Measurements from ENCODE around the gene NF2. TPM values are rescaled to one million over a fixed set of nuclear protein-coding genes. Genes with fewer than 3 reads are reported as not detected.

Gene NF2
- total RNA-seq, 4 donors from 2014 or later, result 39.8 to 61.0 (median 45.1) TPM

DNA sequence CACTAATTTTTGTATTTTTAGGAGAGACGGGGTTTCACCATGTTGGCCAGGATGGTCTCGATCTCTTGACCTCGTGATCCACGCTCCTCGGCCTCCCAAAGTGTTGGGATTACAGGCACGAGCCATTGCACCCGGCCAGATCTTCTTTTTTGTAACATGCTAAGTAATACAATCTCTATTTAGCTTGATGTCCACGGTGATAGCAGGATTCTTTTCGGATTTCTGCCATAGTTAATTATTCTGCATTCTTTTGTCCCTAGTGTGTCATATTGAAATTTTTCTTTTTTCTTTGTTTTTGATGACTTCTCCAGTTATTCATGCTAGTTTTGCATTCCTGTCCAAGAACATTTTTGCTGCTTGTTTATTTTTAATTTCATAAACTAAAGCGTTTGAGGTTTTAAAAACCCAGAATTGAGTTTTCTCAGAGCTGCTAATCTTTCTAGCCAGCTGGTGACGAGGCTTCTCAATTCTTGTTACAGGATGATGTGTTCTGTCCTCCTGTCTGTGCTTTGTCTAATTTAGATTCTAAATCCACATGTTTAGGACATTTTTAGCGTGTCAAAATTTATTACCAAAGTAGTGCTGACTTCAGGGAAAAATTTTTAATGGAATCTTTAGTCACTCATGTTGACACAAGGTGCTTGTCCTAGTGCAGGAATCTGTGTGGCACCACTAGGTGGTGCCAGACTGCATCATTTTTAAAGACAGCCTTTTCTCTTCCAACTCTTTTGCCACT is 21.8 kb downstream of the NF2 start:
- Histone ChIP-seq H3K27me3 (no peaks in the 10 kb centered on the region), H3K36me3 (no peaks in the 10 kb centered on the region), H3K27ac (peak overlapping the region in 2 of 4 donors; percentile 38 to 62), H3K4me1 (peaks cover 0 to 79% (median 20%) of the 10 kb centered on the region in 3 donors), H3K4me3 (no peak overlapping the region), H3K9me3 (no peaks in the 10 kb centered on the region)
- whole genome bisulfite sequencing, 2 donors (ENCODE audit: low coverage in 1 of 2), result 36 to 66% methylated on average over 6 to 12 of the region's 12 CpGs
- TF ChIP-seq EP300 (IDR thresholded peaks at IDR 0.05), result no peak
- TF ChIP-seq POLR2A (IDR thresholded peaks at IDR 0.05), result no peak
- peak; percentile 62 for TF ChIP-seq POLR2AphosphoS5 (IDR thresholded peaks at IDR 0.05)
- TF ChIP-seq CTCF (IDR thresholded peaks at IDR 0.05), result peak; percentile 73 to 85 (median 84)
- peak; percentile 76 for ATAC-seq

DNA sequence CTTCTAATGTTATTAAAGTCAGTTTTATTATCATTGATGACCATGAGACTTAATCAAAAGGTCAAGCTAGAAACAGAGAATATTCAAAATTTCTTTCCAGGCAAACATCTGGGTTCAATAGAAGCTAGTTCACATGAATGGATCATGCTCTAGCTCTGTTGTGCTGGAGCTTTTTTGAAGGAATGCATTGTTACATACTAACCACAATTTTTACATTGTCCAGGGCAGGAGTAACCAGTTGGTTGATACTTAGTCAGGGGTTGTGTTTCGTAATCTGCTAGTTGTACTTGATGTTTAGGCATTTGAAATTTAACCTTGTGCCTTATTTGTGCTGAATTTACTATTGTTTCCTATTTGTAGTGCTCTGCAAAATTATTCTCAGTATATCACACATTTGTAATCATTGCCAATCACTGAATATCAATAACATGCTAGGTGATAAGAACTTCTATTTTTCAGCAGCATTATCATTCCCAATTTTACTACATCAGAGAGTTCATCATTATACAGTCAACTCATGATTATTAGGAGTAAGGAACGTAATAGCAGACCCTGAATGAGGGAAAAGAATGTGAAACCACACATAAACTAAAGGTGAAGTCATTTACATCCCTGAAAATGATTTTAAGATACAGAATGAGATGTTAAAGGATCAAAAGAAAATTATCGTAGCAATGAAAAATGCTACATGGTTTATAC is 23.2 kb downstream of the NF2 start:
- H3K27ac ChIP-seq, result no peak overlapping the region
- WGBS, 2 donors (ENCODE audit: low coverage in 1 of 2), result 82 to 95% methylated on average over 3 of the region's 3 CpGs
- ATAC-seq, result no peak
- TF ChIP-seq EP300 (IDR thresholded peaks at IDR 0.05) (no peak), CTCF (IDR thresholded peaks at IDR 0.05) (no peak), POLR2AphosphoS5 (IDR thresholded peaks at IDR 0.05) (no peak), POLR2A (IDR thresholded peaks at IDR 0.05) (no peak)
- no peaks in the 10 kb centered on the region for H3K27me3 ChIP-seq
- H3K4me1 ChIP-seq, result peaks cover 0 to 75% (median 20%) of the 10 kb centered on the region in 3 donors
- no peaks in the 10 kb centered on the region for H3K36me3 ChIP-seq
- H3K9me3 ChIP-seq, result no peaks in the 10 kb centered on the region
- no peak overlapping the region for H3K4me3 ChIP-seq

- Histone ChIP-seq H3K27ac (no peak overlapping the region), H3K4me3 (no peak overlapping the region), H3K4me1 (peaks cover 0 to 69% (median 20%) of the 10 kb centered on the region in 3 donors), H3K27me3 (no peaks in the 10 kb centered on the region), H3K36me3 (no peaks in the 10 kb centered on the region), H3K9me3 (no peaks in the 10 kb centered on the region)
- ATAC-seq, result no peak
- no peak for TF ChIP-seq CTCF (IDR thresholded peaks at IDR 0.05)
- TF ChIP-seq EP300 (IDR thresholded peaks at IDR 0.05), result no peak
- 83 to 100% methylated on average over 3 of the region's 3 CpGs for WGBS, 2 donors (ENCODE audit: low coverage in 1 of 2)
Observed at GRCh38 chr22:29627196-29627535, 23.7 kb downstream of the NF2 start.

- WGBS, 2 donors (ENCODE audit: low coverage in 1 of 2), result 78 to 91% methylated on average over 10 of the region's 10 CpGs
- H3K27ac ChIP-seq, result no peak overlapping the region
Observed at GRCh38 chr22:29628996-29629902, 25.8 kb downstream of the NF2 start.

More at GRCh38 chr22:29628996-29629902, 25.8 kb downstream of the NF2 start:
- Histone ChIP-seq H3K4me3 (no peak overlapping the region), H3K9me3 (no peaks in the 10 kb centered on the region), H3K27me3 (no peaks in the 10 kb centered on the region), H3K4me1 (peaks cover 0 to 51% (median 13%) of the 10 kb centered on the region in 3 donors), H3K36me3 (no peaks in the 10 kb centered on the region)
- TF ChIP-seq POLR2AphosphoS5 (IDR thresholded peaks at IDR 0.05), result no peak
- TF ChIP-seq POLR2A (IDR thresholded peaks at IDR 0.05), result no peak
- no peak for TF ChIP-seq CTCF (IDR thresholded peaks at IDR 0.05)
- TF ChIP-seq EP300 (IDR thresholded peaks at IDR 0.05), result no peak
- no peak for ATAC-seq

Measured in gastroesophageal sphincter (tissue), 4 donors.